CD14-positive monocyte (primary cell): ENCODE results near the gene MAB21L1. TPM values are rescaled to one million over a fixed set of nuclear protein-coding genes. Genes with fewer than 3 reads are reported as not detected.

Experiments
- DNase-seq, 3 donors: peaks; one replicate each; pipeline ENCODE4 v3.0.0-alpha.2; 2011 to 2022
- H2AFZ ChIP-seq: 2 replicates; pipeline ENCODE4 v1.6.0; 2012; ENCODE audit warnings: mild to moderate bottlenecking, low read depth, low read length, inconsistent platforms; ENCODE audit not compliant: insufficient read depth, poor library complexity, severe bottlenecking
- H3K27ac ChIP-seq, 2 donors: 1 replicate in 1 of 2; 2 replicates in 1 of 2; pipeline ENCODE4 v1.5.1; 2012 to 2013; ENCODE audit warnings: low read length in 2 of 2, control low read depth in 1 of 2, inconsistent platforms in 1 of 2, low read depth in 1 of 2, mild to moderate bottlenecking in 1 of 2
- H3K27me3 ChIP-seq, 2 donors: one replicate each; pipeline versions ENCODE4 v1.6.0 to v1.6.1; 2011 to 2013; ENCODE audit warnings: low read length in 2 of 2; ENCODE audit not compliant: control insufficient read depth in 2 of 2, insufficient read depth in 2 of 2
- H3K36me3 ChIP-seq, 2 donors: replicated peaks in 1 of 2; 1 replicate in 1 of 2; 2 replicates in 1 of 2; pipeline versions ENCODE4 v1.5.1 to v1.6.1; 2012 to 2013; ENCODE audit warnings: low read length in 2 of 2, control low read depth in 1 of 2, inconsistent platforms in 1 of 2, mild to moderate bottlenecking in 1 of 2; ENCODE audit not compliant: insufficient read depth in 2 of 2, control insufficient read depth in 1 of 2
- H3K4me1 ChIP-seq, 2 donors: 1 replicate in 1 of 2; 2 replicates in 1 of 2; pipeline versions ENCODE4 v1.5.1 to v1.6.1; 2012 to 2013; ENCODE audit warnings: low read length in 2 of 2, control low read depth in 1 of 2, inconsistent platforms in 1 of 2, mild to moderate bottlenecking in 1 of 2, moderate library complexity in 1 of 2; ENCODE audit not compliant: insufficient read depth in 2 of 2, control insufficient read depth in 1 of 2
- H3K4me2 ChIP-seq: replicated peaks from 2 replicates; pipeline ENCODE3; 2012; ENCODE audit warnings: low read length, moderate library complexity, mild to moderate bottlenecking; ENCODE audit not compliant: poor library complexity, severe bottlenecking; ENCODE audit errors: extremely low read depth
- H3K4me3 ChIP-seq, 3 experiments: fragments of 200-600 bp in 1 of 3; sonication (generic) in 1 of 3; replicated peaks in 1 of 3; 1 replicate in 2 of 3; 2 replicates in 1 of 3; pipeline ENCODE4 v1.5.1; 2011 to 2013; ENCODE audit warnings: low read length in 3 of 3, mild to moderate bottlenecking in 3 of 3, control low read depth in 2 of 3, low read depth in 2 of 3, inconsistent platforms in 1 of 3, moderate library complexity in 1 of 3
- H3K79me2 ChIP-seq: 2 replicates; pipeline ENCODE4 v1.6.0; 2012; ENCODE audit warnings: mild to moderate bottlenecking, control low read depth, inconsistent platforms, low read length, moderate library complexity; ENCODE audit not compliant: insufficient read depth
- H3K9ac ChIP-seq: 2 replicates; pipeline ENCODE4 v1.6.0; 2017; ENCODE audit warnings: low read length, mild to moderate bottlenecking; ENCODE audit not compliant: insufficient read depth, poor library complexity, severe bottlenecking
- H3K9me3 ChIP-seq, 2 donors: replicated peaks in 1 of 2; 1 replicate in 1 of 2; 2 replicates in 1 of 2; pipeline versions ENCODE4 v1.5.1 to v1.6.1; 2012 to 2013; ENCODE audit warnings: low read length in 2 of 2, control low read depth in 1 of 2; ENCODE audit not compliant: control insufficient read depth in 1 of 2, insufficient read depth in 1 of 2
- H4K20me1 ChIP-seq: 2 replicates; pipeline ENCODE4 v1.6.0; 2012; ENCODE audit warnings: mild to moderate bottlenecking, low read length, control low read depth, moderate library complexity; ENCODE audit not compliant: insufficient read depth
- H3K27ac Mint-ChIP-seq, 7 donors: one replicate each; pipeline ENCODE4 v1.8.0; 2020; ENCODE audit warnings: mild to moderate bottlenecking in 7 of 7, mixed read lengths in 7 of 7, moderate library complexity in 6 of 7, inconsistent platforms in 2 of 7
- H3K27me3 Mint-ChIP-seq, 3 donors: one replicate each; pipeline ENCODE4 v1.8.0; 2021 to 2022; ENCODE audit warnings: low read depth in 3 of 3, mild to moderate bottlenecking in 3 of 3, mixed read lengths in 3 of 3, moderate library complexity in 3 of 3, inconsistent platforms in 1 of 3
- H3K36me3 Mint-ChIP-seq, 2 donors: one replicate each; pipeline ENCODE4 v1.8.0; 2020; ENCODE audit warnings: mixed read lengths in 2 of 2, inconsistent platforms in 1 of 2, mild to moderate bottlenecking in 1 of 2
- H3K4me1 Mint-ChIP-seq: one replicate; pipeline ENCODE4 v1.8.0; 2020; ENCODE audit warnings: mild to moderate bottlenecking, mixed read lengths
- H3K4me3 Mint-ChIP-seq, 2 donors: one replicate each; pipeline ENCODE4 v1.8.0; 2020; ENCODE audit warnings: mild to moderate bottlenecking in 2 of 2, mixed read lengths in 2 of 2, moderate library complexity in 1 of 2
- H3K9me3 Mint-ChIP-seq, 7 donors: one replicate each; pipeline ENCODE4 v1.8.0; 2020 to 2022; ENCODE audit warnings: mixed read lengths in 7 of 7, mild to moderate bottlenecking in 6 of 7, moderate library complexity in 6 of 7, inconsistent platforms in 2 of 7
- CTCF ChIP-seq: fragments of 200-600 bp; IDR thresholded peaks from one replicate; pipeline ENCODE4 v1.8.0; 2022; ENCODE audit warnings: antibody characterized with exemption, mild to moderate bottlenecking
- WGBS: methylation state at CpG from one replicate; pipeline ENCODE4 v1.1.5; 2013; ENCODE audit warnings: missing lambda C conversion rate; ENCODE audit not compliant: insufficient coverage; 5-methylcytosine and 5-hydroxymethylcytosine counted together
- intact Hi-C, 2 donors: fragments of 100-400 bp; cut with micrococcal nuclease; formaldehyde crosslinking; loops; one replicate each; pipeline versions ENCODE4 v1.15.0 to v1.15.1; 2023
- polyA plus RNA-seq, 3 donors: library from polyadenylated mRNA; depleted of rRNA in 1 of 3; unstranded in 2 of 3; stranded (reverse) in 1 of 3; fragments of 300-500 nt in 2 of 3; fragments of >200 nt in 1 of 3; fragmentation: Illumina TruSeq in 2 of 3; gene quantifications; 1 replicate in 2 of 3; 2 replicates in 1 of 3; pipeline ENCODE4 v1.2.3, GENCODE V29; 2012 to 2021

The MAB21L1 gene
- polyA plus RNA-seq, 3 donors: not detected

GRCh38 chr13:35496761-35497386 is 20.4 kb upstream of the MAB21L1 start:
- peaks cover 8 to 27% of the 10 kb centered on the region in 2 donors for H3K4me1 ChIP-seq
- peaks cover 0 to 6% (median 2%) of the 10 kb centered on the region in 7 donors for H3K9me3 Mint-ChIP-seq
- intact Hi-C loops: no loop called here
- no peak for TF ChIP-seq CTCF
- peak overlapping the region in 1 of 2 donors; percentile 42 for H3K4me3 Mint-ChIP-seq
- DNase-seq: peak in 2 of 3 donors; percentile 28 to 46
- peak overlapping the region in 3 of 7 donors; percentile 30 to 53 (median 33) for H3K27ac Mint-ChIP-seq
- peak overlapping the region in 1 of 3 experiments; percentile 46 for H3K4me3 ChIP-seq
- no peaks in the 10 kb centered on the region for H3K36me3 ChIP-seq
- no peaks in the 10 kb centered on the region for H3K27me3 ChIP-seq
- peak overlapping the region in 1 of 2 donors; percentile 58 for H3K27ac ChIP-seq
- H3K36me3 Mint-ChIP-seq: no peaks in the 10 kb centered on the region
- no peak overlapping the region for H3K9ac ChIP-seq
- H2AFZ ChIP-seq: no peak overlapping the region
- no peaks in the 10 kb centered on the region for H3K27me3 Mint-ChIP-seq
- no peaks in the 10 kb centered on the region for H3K9me3 ChIP-seq
- H3K4me1 Mint-ChIP-seq: peaks cover 19% of the 10 kb centered on the region
- no peaks in the 10 kb centered on the region for H3K79me2 ChIP-seq
- WGBS: no CpG with 5 or more reads among the region's 2 CpGs
- peak overlapping the region; percentile 39 for H3K4me2 ChIP-seq
- H4K20me1 ChIP-seq: no peaks in the 10 kb centered on the region

DNA sequence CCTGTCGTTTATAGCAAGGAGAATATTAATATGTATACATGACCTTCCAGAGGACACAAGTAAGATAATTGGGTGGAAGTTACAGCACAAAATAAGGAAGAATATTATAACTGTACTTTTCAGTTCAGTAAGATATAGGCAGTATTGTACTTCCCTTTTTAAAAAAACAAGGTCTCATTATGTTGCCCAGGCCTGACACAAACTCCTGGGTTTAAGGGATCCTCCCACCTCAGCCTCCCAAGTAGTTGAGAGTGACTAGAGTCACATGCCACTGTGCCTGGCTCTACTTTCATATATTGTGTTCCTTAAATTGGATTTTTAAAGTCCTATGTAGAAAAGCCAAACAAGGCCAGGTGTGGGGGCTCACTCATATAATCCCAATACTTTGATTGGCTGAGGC is 19.5 kb upstream of the MAB21L1 start:
- H4K20me1 ChIP-seq: no peaks in the 10 kb centered on the region
- Mint-ChIP-seq H3K4me1 (peaks cover 19% of the 10 kb centered on the region), H3K9me3 (peaks cover 0 to 6% (median 2%) of the 10 kb centered on the region in 7 donors), H3K4me3 (no peak overlapping the region), H3K27ac (peak overlapping the region in 3 of 7 donors; percentile 43 to 56 (median 54)), H3K27me3 (no peaks in the 10 kb centered on the region), H3K36me3 (no peaks in the 10 kb centered on the region)
- no peak overlapping the region for H2AFZ ChIP-seq
- no peak overlapping the region for H3K9ac ChIP-seq
- no peak for TF ChIP-seq CTCF
- peak overlapping the region; percentile 39 for H3K4me2 ChIP-seq
- H3K36me3 ChIP-seq: no peaks in the 10 kb centered on the region
- H3K27me3 ChIP-seq: no peaks in the 10 kb centered on the region
- H3K27ac ChIP-seq: peak overlapping the region; percentile 11 to 58
- no peaks in the 10 kb centered on the region for H3K79me2 ChIP-seq
- peak overlapping the region in 1 of 3 experiments; percentile 46 for H3K4me3 ChIP-seq
- H3K9me3 ChIP-seq: no peaks in the 10 kb centered on the region
- intact Hi-C loops: no loop called here
- WGBS: no CpG with 5 or more reads among the region's 1 CpG
- DNase-seq: peak in 1 of 3 donors; percentile 4
- H3K4me1 ChIP-seq: peaks cover 8 to 27% of the 10 kb centered on the region in 2 donors
